ENCODE results near the gene SMARCA4.
"Not testable (repeated sequence)": the region's sequence is repeated elsewhere in the genome, so short reads cannot be mapped to it uniquely, and the experiment has no call there.

The SMARCA4 gene

DNA sequence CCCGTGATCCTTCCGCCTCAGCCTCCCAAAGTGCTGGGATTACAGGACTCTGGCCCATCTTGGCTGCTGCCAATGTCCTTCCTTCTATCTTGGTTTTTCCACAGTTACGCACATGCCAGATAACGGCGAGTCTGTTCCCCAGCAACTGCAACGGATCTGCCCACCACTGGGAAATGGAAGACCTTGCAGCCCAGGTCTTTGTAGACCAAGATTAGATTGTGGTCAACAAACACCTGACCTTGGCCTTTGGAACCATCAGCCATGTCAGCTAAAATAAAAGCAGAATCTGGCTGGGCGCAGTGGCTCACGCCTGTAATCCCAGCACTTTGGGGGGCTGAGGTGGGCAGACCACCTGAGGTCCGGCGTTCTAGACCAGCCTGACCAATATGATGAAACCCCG lies 118.1 kb downstream of the SMARCA4 start:
- no peak for DNase-seq

DNA sequence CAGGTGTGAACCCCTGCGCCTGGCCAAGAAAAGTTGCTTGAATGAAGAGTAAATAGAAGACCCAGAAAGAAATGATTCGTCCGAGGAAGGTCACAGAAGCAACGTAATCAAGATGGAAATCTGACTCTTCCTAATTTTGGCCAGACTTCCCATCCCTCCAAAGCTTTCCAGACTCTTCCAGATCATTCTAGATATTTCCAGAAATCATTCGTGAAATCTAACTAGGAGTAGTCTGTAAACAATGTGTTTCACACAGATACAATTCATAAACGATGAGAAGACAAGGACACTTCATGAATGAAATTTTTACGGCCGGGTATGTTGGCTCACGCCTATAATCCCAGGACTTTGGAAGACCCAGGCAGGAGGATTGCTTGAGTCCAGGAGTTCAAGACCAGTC lies 119.2 kb downstream of the SMARCA4 start:
- DNase-seq, result no peak

GRCh38 chr19:11087870-11088505 lies 127.2 kb downstream of the SMARCA4 start:
- DNase-seq, result no peak

- no peak for DNase-seq
These were observed 127.8 kb downstream of the SMARCA4 start for GRCh38 chr19:11088506-11089253.

DNA sequence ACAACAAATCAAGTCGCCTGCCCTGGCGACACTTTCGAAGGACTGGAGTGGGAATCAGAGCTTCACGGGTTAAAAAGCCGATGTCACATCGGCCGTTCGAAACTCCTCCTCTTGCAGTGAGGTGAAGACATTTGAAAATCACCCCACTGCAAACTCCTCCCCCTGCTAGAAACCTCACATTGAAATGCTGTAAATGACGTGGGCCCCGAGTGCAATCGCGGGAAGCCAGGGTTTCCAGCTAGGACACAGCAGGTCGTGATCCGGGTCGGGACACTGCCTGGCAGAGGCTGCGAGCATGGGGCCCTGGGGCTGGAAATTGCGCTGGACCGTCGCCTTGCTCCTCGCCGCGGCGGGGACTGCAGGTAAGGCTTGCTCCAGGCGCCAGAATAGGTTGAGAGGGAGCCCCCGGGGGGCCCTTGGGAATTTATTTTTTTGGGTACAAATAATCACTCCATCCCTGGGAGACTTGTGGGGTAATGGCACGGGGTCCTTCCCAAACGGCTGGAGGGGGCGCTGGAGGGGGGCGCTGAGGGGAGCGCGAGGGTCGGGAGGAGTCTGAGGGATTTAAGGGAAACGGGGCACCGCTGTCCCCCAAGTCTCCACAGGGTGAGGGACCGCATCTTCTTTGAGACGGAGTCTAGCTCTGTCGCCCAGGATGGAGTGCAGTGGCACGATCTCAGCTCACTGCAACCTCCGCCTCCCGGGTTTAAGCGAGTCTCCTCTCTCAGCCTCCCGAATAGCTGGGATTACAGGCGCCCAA lies 128.6 kb downstream of the SMARCA4 start, which contains the start of gene LDLR:
Gene LDLR, plus strand, starts transcription at position 210 of the 760 bp plus-strand sequence. Its CDS starts 86 bp downstream, at position 296.
- peak; percentile 86 for DNase-seq

- not testable (repeated sequence) for DNase-seq
These were observed 129.1 kb downstream of the SMARCA4 start for GRCh38 chr19:11090014-11090263.

DNA sequence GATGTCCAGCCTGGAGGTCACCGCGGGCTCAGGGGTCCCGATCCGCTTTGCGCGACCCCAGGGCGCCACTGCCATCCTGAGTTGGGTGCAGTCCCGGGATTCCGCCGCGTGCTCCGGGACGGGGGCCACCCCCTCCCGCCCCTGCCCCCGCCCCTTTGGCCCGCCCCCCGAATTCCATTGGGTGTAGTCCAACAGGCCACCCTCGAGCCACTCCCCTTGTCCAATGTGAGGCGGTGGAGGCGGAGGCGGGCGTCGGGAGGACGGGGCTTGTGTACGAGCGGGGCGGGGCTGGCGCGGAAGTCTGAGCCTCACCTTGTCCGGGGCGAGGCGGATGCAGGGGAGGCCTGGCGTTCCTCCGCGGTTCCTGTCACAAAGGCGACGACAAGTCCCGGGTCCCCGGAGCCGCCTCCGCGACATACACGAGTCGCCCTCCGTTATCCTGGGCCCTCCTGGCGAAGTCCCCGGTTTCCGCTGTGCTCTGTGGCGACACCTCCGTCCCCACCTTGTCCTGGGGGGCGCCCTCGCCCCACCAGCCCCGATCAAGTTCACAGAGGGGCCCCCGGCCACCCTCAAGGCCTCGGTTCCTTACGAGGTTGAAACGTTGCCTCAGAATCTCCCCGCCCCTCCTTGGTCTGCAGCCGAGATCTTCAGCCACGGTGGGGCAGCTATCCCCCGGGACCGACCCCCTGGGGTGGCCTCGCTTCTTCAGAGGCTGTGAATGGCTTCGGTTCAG lies 129.6 kb downstream of the SMARCA4 start:
- DNase-seq, result peak; percentile 93

- peak; percentile 31 for DNase-seq
These were observed 130.3 kb downstream of the SMARCA4 start for GRCh38 chr19:11090997-11091702.

GRCh38 chr19:11091703-11092153 lies 130.9 kb downstream of the SMARCA4 start:
- DNase-seq, result no peak

- DNase-seq, result no peak
These were observed 131.3 kb downstream of the SMARCA4 start for GRCh38 chr19:11092181-11092538.

DNA sequence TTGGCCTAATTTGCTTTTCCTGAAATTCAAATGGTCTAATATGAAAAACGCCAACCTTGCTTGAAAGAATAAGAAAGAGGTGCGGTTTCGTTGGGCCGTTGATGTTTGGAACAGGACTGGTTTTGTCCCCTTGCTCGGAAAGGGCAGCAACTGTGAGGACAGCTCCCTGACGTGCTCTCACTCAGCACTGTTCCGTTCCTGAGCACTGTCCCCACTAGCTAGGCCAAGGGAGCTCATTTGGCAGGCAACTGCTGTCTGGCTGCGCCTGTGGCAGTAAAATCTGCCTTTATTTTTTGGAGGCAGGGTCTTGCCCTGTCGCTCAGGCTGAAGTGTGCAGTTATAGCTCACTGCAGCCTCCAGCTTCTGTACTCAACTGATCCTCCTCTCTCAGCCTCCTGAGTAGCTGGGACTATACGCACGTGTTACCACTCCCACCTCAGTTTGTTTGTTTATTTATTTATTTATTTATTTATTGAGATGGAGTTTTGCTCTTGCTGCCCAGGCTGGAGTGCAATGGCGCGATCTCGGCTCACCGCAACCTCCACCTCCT lies 132.9 kb downstream of the SMARCA4 start:
- no peak for DNase-seq

DNA sequence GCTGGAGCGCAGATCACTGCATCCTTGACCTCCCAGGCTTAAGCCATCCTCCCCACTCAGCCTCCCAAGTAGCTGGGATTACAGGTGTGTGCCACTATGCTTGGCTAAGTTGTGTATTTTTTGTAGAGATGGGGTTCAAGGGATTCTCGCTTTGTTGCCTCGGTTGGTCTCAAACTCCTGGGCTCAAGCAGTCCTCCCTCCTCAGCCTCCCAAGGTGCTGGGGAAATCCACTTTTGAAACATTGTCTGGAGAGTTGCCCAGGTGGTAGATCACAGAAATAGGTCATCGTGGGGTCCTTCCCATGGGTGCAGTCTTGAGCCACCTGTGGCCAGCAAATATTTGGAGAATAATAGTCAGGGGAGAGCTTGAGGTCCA lies 133.7 kb downstream of the SMARCA4 start:
- DNase-seq, result no peak

- no peak for DNase-seq
These were observed 135.5 kb downstream of the SMARCA4 start for GRCh38 chr19:11096210-11096841.

DNA sequence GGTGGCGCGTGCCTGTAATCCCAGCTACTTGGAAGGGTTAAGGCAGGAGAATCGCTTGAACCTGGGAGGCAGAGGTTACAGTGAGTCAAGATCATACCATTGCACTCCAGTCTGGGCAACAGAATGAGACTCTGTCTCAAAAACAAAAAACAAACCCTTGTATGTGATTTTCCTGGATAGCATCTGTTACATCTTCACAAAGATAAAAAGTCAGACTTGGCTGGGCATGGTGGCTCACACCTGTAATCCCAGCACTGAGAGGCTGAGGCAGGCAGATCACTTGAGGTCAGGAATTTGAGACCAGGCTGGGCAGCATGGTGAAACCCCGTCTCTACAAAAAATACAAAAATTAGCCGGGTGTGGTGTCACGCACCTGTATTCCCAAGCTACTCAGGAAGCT lies 136.5 kb downstream of the SMARCA4 start:
- DNase-seq, result not testable (repeated sequence)

DNA sequence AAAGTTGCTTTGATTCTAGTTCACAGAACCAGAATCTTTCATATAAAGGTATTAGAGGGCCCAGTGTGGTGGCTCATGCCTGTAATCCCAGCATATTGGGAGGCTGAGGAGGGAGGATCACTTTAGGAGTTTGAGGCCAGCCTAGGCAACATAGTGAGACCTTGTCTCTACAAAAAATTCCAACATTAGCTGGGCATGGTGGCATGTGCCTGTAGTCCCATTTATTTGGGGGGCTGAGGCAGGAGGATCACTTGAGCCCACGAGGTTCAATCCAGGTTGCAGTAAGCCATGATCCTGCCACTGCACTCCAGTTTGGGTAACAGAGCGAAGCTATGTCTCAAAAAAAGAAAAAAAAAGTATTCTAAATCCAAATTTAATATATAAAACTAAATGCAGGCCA lies 137.5 kb downstream of the SMARCA4 start:
- DNase-seq, result no peak

GRCh38 chr19:11098861-11099260 lies 138.0 kb downstream of the SMARCA4 start:
- no peak for DNase-seq

DNA sequence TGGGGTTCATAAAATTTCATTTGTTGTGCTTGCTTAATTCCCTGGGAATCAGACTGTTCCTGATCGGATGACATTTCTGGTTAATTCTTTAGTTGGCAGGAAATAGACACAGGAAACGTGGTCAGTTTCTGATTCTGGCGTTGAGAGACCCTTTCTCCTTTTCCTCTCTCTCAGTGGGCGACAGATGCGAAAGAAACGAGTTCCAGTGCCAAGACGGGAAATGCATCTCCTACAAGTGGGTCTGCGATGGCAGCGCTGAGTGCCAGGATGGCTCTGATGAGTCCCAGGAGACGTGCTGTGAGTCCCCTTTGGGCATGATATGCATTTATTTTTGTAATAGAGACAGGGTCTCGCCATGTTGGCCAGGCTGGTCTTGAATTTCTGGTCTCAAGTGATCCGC lies 139.2 kb downstream of the SMARCA4 start:
- no peak for DNase-seq

DNA sequence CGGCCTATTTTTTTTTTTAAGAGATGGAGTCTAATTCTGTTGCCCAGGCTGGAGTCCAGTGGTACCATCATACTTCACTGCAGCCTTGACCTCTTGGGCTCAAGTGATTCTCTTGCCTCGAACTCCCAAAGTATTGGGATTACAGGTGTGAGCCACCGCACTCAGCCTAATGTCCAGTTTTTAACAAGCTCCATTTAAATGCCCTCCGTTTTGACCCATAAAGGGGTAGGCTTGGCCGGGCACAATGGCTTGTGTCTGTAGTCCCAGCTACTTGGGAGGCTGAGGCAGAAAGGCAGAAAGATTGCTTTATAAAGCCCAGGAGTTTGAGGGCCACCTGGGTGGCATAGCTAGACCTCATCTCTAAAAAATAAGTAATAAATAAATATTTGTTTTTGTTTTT lies 140.2 kb downstream of the SMARCA4 start:
- no peak for DNase-seq

DNA sequence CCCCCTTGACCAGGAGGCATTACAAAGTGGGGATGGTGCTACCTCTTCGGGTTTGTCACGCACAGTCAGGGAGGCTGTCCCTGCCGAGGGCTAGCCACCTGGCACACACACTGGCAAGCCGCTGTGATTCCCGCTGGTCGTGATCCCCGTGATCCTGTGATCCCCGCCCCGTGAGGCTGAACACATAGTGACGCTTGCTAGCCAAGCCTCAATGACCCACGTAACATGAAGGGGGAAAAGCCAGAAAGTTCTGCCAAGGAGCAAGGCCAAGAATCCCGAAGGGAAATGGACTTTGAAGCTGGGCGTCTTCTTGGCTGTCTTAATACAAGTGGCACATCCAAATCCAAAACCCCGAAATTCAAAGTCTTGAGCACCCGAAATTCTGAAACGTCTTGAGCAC lies 142.1 kb downstream of the SMARCA4 start:
- no peak for DNase-seq

DNA sequence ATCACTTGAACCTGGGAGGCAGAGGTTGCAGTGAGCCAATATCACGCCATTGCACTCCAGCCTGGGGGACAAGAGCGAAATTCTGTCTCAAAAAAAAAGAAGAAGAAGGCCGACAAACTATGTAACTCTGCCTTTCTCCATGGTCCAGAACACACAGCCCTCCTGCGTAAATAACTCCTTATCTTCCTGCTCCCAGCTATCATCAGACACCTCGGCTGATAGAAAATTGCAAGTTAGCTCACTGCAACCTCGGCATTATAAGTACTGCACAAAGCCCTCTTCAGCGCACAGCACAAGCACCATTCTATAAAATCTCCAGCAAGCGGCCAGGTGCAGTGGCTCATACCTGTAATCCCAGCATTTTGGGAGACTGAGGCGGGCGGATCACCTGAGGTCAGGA lies 142.8 kb downstream of the SMARCA4 start:
- not testable (repeated sequence) for DNase-seq

DNA sequence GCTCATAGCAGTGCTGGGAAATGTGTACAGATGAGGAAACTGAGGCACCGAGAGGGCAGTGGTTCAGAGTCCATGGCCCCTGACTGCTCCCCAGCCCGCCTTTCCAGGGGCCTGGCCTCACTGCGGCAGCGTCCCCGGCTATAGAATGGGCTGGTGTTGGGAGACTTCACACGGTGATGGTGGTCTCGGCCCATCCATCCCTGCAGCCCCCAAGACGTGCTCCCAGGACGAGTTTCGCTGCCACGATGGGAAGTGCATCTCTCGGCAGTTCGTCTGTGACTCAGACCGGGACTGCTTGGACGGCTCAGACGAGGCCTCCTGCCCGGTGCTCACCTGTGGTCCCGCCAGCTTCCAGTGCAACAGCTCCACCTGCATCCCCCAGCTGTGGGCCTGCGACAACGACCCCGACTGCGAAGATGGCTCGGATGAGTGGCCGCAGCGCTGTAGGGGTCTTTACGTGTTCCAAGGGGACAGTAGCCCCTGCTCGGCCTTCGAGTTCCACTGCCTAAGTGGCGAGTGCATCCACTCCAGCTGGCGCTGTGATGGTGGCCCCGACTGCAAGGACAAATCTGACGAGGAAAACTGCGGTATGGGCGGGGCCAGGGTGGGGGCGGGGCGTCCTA lies 144.3 kb downstream of the SMARCA4 start:
- DNase-seq, result no peak

All from DMS79 treated with DMSO at 0.1 percent for 48 hours (cell line).